Breast epithelium (tissue), 4 donors: ENCODE data around the gene OAT. TPM values are rescaled to one million over a fixed set of nuclear protein-coding genes. Genes with fewer than 3 reads are reported as not detected.
A peak's percentile ranks its signal among the peaks of the same experiment; 100 is the strongest.

Experiments
- DNase-seq, 2 donors: peaks; one replicate each; pipeline ENCODE4 v3.0.0-alpha.2; 2019; ENCODE audit warnings: low spot score in 2 of 2
- H3K27ac ChIP-seq, 2 donors: fragments of 200-600 bp; sonication (generic) in 1 of 2; one replicate each; pipeline ENCODE4 v1.5.1; 2016 to 2019; ENCODE audit warnings: mild to moderate bottlenecking in 1 of 2
- H3K27me3 ChIP-seq, 2 donors: fragments of 200-600 bp; sonication (generic) in 1 of 2; one replicate each; pipeline versions ENCODE4 v1.5.1 to v1.6.0; 2017 to 2019; ENCODE audit warnings: control low read depth in 1 of 2, mild to moderate bottlenecking in 1 of 2
- H3K36me3 ChIP-seq: fragments of 200-600 bp; one replicate; pipeline ENCODE4 v1.5.1; 2019
- H3K4me1 ChIP-seq, 2 donors: fragments of 200-600 bp; sonication (generic); one replicate each; pipeline ENCODE4 v1.5.1; 2016 to 2019; ENCODE audit warnings: control low read depth in 1 of 2
- H3K4me3 ChIP-seq, 3 donors: fragments of 200-600 bp; sonication (generic); 1 replicate in 2 of 3; 2 replicates in 1 of 3; pipeline ENCODE4 v1.5.1; 2016 to 2019; ENCODE audit warnings: mild to moderate bottlenecking in 3 of 3, moderate library complexity in 2 of 3
- H3K9me3 ChIP-seq, 2 donors: fragments of 200-600 bp; sonication (generic) in 1 of 2; one replicate each; pipeline ENCODE4 v1.5.1; 2016 to 2019; ENCODE audit warnings: control low read depth in 1 of 2
- CTCF ChIP-seq, 3 donors: fragments of 450-650 bp; IDR thresholded peaks; one replicate each; pipeline ENCODE4 v1.5.1; 2016 to 2017; ENCODE audit warnings: antibody characterized with exemption in 3 of 3, mild to moderate bottlenecking in 3 of 3, moderate library complexity in 3 of 3
- POLR2A ChIP-seq: fragments of 450-650 bp; IDR thresholded peaks from one replicate; pipeline ENCODE4 v1.6.1; 2016; ENCODE audit warnings: antibody characterized with exemption, mild to moderate bottlenecking, moderate library complexity
- POLR2AphosphoS5 ChIP-seq, 3 donors: sonication (generic); formaldehyde crosslinking; IDR thresholded peaks; one replicate each; pipeline ENCODE4 v1.6.1; 2017; ENCODE audit warnings: antibody characterized with exemption in 3 of 3
- intact Hi-C: fragments of 100-400 bp; cut with DNase I; formaldehyde crosslinking; loops from one replicate; pipeline ENCODE4 v1.15.1; 2023; ENCODE audit warnings: low total_unique reads
- total RNA-seq, 3 donors: library from RNA; depleted of rRNA; stranded (reverse); fragments of >200 nt; gene quantifications; one replicate each; pipeline ENCODE4 v1.1.0, GENCODE V29; 2016

The OAT gene
- total RNA-seq, 3 donors from 2014 or later: 93.3 to 160 (median 115) TPM

- Histone ChIP-seq H3K27ac (no peak overlapping the region), H3K4me1 (no peaks in the 10 kb centered on the region), H3K4me3 (no peak overlapping the region), H3K27me3 (no peaks in the 10 kb centered on the region), H3K9me3 (no peaks in the 10 kb centered on the region), H3K36me3 (no peaks in the 10 kb centered on the region)
- no peak for TF ChIP-seq POLR2A
- TF ChIP-seq CTCF (IDR thresholded peaks at IDR 0.05): no peak
- TF ChIP-seq POLR2AphosphoS5 (IDR thresholded peaks at IDR 0.05): no peak
- no peak for DNase-seq
- intact Hi-C loops: no loop called here
Observed at GRCh38 chr10:124366343-124366742, 52.4 kb downstream of the OAT start.

GRCh38 chr10:124364674-124365073 lies 54.0 kb downstream of the OAT start:
- DNase-seq: no peak
- H3K9me3 ChIP-seq: peaks cover 4 to 6% of the 10 kb centered on the region in 2 donors
- no peak overlapping the region for H3K27ac ChIP-seq
- no peaks in the 10 kb centered on the region for H3K4me1 ChIP-seq
- no peaks in the 10 kb centered on the region for H3K36me3 ChIP-seq
- intact Hi-C loops: no loop called here
- H3K4me3 ChIP-seq: no peak overlapping the region
- H3K27me3 ChIP-seq: no peaks in the 10 kb centered on the region
- TF ChIP-seq POLR2AphosphoS5 (IDR thresholded peaks at IDR 0.05) (no peak), POLR2A (no peak), CTCF (IDR thresholded peaks at IDR 0.05) (no peak)

GRCh38 chr10:124362568-124362967 lies 56.2 kb downstream of the OAT start:
- peaks cover 0 to under 1% of the 10 kb centered on the region in 2 donors for H3K4me1 ChIP-seq
- no peaks in the 10 kb centered on the region for H3K27me3 ChIP-seq
- no peak overlapping the region for H3K27ac ChIP-seq
- no peak for DNase-seq
- H3K4me3 ChIP-seq: no peak overlapping the region
- TF ChIP-seq POLR2AphosphoS5 (IDR thresholded peaks at IDR 0.05) (no peak), POLR2A (no peak), CTCF (IDR thresholded peaks at IDR 0.05) (no peak)
- intact Hi-C loops: no loop called here
- H3K9me3 ChIP-seq: peaks cover 8 to 15% of the 10 kb centered on the region in 2 donors
- no peaks in the 10 kb centered on the region for H3K36me3 ChIP-seq

- DNase-seq: no peak
- TF ChIP-seq CTCF (IDR thresholded peaks at IDR 0.05): no peak
- no peak for TF ChIP-seq POLR2AphosphoS5 (IDR thresholded peaks at IDR 0.05)
- no peak for TF ChIP-seq POLR2A
- Histone ChIP-seq H3K4me1 (peaks cover 0 to 3% of the 10 kb centered on the region in 2 donors), H3K9me3 (peaks cover 8 to 15% of the 10 kb centered on the region in 2 donors), H3K4me3 (no peak overlapping the region), H3K27me3 (no peaks in the 10 kb centered on the region), H3K36me3 (no peaks in the 10 kb centered on the region), H3K27ac (no peak overlapping the region)
- intact Hi-C loops: no loop called here
Observed at GRCh38 chr10:124359336-124359832, 59.3 kb downstream of the OAT start.

GRCh38 chr10:124357561-124357885 lies 61.2 kb downstream of the OAT start:
- peak overlapping the region; percentile 74 to 77 for H3K27ac ChIP-seq
- no peak for DNase-seq
- intact Hi-C loops: loop anchor here (2.0 kb wide), 1 partner anchor 51 kb away; no protein-coding TSS in a partner anchor
- peak overlapping the region in 1 of 3 donors; percentile 20 for H3K4me3 ChIP-seq
- H3K27me3 ChIP-seq: no peaks in the 10 kb centered on the region
- peaks cover 8 to 15% of the 10 kb centered on the region in 2 donors for H3K9me3 ChIP-seq
- H3K36me3 ChIP-seq: no peaks in the 10 kb centered on the region
- H3K4me1 ChIP-seq: peaks cover 0 to 3% of the 10 kb centered on the region in 2 donors
- TF ChIP-seq CTCF (IDR thresholded peaks at IDR 0.05) (no peak), POLR2A (no peak), POLR2AphosphoS5 (IDR thresholded peaks at IDR 0.05) (no peak)
